H1 (cell line): ENCODE data around the gene TDRD9. TPM values are rescaled to one million over a fixed set of nuclear protein-coding genes. Genes with fewer than 3 reads are reported as not detected.

Experiments
- CBX8 ChIP-seq: fragments of 300-800, 300-1000 bp; sonication (generic); IDR thresholded peaks from 2 replicates; pipeline ENCODE4 v1.7.1; 2016; ENCODE audit warnings: low read depth, low read length, borderline replicate concordance
- EZH2 ChIP-seq: fragments of 200-600 bp; sonication (generic); IDR thresholded peaks from 2 replicates; pipeline ENCODE4 v1.7.1; 2012; ENCODE audit warnings: low read depth, mild to moderate bottlenecking, moderate library complexity, low read length, inconsistent platforms; ENCODE audit not compliant: severe bottlenecking
- KDM5A ChIP-seq: fragments of 200-600 bp; IDR thresholded peaks from 2 replicates; pipeline ENCODE4 v1.7.1; 2012; ENCODE audit warnings: mild to moderate bottlenecking, low read length, inconsistent platforms, mixed read lengths
- YY1 ChIP-seq: IDR thresholded peaks from 2 replicates; pipeline ENCODE4 v1.6.1; 2011; ENCODE audit warnings: low read depth, mild to moderate bottlenecking, low read length
- polyA plus RNA-seq, 7 experiments: library from polyadenylated mRNA; depleted of rRNA in 3 of 7; stranded (reverse) in 5 of 7; unstranded in 2 of 7; fragments of >200 nt in 5 of 7; fragments of 200-250 nt in 2 of 7; gene quantifications; 1 replicate in 5 of 7; 2 replicates in 1 of 7; 4 replicates in 1 of 7; pipeline versions ENCODE4 v1.2.1 to v1.2.3, GENCODE V29; 2011 to 2013; ENCODE audit warnings: missing spikeins in 2 of 7, mixed read lengths in 2 of 7
- total RNA-seq: library from RNA; stranded (reverse); fragmentation: NEBNext Ultra II Directional; extraction: Animal tissue kit (Norgen Biotek cat#: 25700); gene quantifications from 2 replicates; pipeline ENCODE4 v1.2.1, GENCODE V29; 2021
- TF ChIP-seq, protein P1 (sequence below): IDR thresholded peaks from 2 replicates; pipeline ENCODE4 v1.6.1; 2012; ENCODE audit warnings: low read length, inconsistent platforms

TDRD9 gene
- total and polyA plus RNA-seq, 2 of the 8 experiments (the other 6 are each of a cell fraction or from before 2014, with no cell fraction given) = not detected

- TF ChIP-seq, protein P1, sequence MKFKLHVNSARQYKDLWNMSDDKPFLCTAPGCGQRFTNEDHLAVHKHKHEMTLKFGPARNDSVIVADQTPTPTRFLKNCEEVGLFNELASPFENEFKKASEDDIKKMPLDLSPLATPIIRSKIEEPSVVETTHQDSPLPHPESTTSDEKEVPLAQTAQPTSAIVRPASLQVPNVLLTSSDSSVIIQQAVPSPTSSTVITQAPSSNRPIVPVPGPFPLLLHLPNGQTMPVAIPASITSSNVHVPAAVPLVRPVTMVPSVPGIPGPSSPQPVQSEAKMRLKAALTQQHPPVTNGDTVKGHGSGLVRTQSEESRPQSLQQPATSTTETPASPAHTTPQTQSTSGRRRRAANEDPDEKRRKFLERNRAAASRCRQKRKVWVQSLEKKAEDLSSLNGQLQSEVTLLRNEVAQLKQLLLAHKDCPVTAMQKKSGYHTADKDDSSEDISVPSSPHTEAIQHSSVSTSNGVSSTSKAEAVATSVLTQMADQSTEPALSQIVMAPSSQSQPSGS = no peak
- no peak for TF ChIP-seq YY1
- TF ChIP-seq CBX8 = no peak
- no peak for TF ChIP-seq EZH2
- no peak for TF ChIP-seq KDM5A
Measured at GRCh38 chr14:104072586-104072985, 144.3 kb downstream of the TDRD9 start (continued).
